ENCODE measurements around the gene ZNF496.

ZNF496 gene

DNA sequence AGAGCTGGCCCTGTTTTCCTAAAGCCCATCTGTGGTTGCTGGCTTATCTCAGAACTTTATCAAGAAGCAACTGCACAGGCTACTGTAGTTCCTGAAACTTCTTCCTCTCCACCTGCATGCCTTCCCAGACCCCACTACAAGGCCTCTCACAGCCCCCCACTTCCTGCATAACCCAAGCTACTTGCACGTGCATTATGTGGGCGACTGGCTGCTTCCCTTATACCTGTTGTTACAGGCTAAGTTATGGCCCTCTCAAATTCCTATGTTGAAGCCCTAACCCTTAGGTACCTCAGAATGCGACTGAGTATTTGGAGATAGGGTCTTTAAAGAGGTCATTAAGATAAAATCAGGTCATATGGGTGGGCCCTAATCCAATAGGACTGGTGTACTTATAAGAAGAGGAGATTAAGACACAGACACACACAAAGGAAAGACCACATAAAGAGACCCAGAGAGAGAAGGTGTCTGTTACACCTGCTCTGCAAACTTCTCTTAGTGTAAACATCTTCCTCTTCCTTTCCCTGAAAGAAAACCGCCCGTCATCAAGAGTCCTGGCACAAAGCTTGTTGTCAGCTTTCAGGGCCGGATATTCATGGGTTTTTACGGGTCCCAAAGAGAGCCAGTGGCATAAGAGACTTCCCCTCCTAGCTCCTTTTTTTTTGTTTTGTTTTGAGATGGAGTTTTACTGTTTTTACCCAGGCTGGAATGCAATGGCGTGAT is 5.1 kb downstream of the ZNF496 start:
- no peak for DNase-seq

GRCh38 chr1:247324923-247325322 is 6.7 kb downstream of the ZNF496 start:
- DNase-seq = peak in 1 of 3 experiments; percentile 47

DNA sequence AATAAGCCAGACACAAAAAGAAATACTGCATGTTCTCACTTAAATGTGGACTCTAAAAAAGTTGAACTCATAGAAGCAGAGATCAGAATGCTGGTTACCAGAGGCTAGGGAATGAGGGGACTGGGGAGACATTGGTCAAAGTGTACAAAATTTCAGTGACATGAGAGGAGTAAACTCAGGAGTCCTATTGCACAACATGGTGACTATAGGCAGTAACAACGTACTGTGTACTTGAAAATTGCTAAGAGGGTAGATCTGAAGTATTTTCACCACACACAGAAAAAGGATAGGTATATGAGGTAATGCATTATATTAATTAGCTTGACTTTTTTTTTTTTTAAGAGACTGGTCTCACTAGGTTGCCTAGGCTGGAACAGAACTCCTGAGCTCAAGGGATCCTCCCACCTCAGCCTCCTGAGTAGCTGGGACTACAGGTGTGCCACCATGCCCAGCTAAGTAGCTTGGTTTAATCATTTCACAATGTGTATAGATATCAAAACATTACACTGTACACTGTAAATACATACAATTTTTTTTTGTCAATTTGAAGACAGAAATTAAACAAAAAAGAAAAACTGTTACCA is 7.4 kb downstream of the ZNF496 start:
- DNase-seq = no peak

DNA sequence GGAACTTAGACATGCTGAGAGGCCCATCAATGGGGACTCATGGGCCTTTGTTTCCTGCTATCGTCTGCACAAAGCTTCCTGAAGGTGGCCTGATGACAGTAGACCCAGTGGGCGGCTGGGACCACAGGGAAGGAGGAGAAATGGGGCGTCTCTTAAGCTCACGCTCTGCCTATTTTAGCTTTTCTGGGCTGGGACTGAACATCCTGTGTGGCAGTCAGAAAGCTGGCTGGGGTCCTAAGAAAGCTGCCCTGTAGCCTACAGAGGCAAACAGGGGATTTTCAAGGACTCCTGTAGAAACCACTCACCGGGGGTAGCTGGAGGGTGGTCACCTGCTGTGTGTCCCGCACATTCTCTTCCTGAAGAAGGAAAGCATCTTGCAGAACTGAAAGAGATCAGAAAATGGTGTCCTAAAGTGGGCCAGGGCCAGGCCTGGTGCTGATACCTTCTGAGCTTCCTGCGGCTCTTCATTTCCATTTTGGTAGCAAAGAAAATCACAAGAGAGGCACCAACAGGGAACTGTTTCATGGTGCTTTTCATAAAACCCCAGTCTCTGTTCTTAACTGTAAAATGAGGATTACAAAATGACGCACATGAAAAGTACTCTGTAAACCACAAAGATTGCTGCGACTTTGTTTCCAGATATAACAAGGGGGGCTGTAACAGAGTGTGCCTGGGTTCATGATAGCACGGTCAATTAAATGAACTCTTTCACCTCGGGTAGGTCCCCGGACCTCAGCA is 8.6 kb downstream of the ZNF496 start:
- DNase-seq = no peak

- DNase-seq = no peak
Observed at GRCh38 chr1:247322442-247322841, 9.2 kb downstream of the ZNF496 start.

GRCh38 chr1:247317702-247318101 is 14.0 kb downstream of the ZNF496 start:
- no peak for DNase-seq

DNA sequence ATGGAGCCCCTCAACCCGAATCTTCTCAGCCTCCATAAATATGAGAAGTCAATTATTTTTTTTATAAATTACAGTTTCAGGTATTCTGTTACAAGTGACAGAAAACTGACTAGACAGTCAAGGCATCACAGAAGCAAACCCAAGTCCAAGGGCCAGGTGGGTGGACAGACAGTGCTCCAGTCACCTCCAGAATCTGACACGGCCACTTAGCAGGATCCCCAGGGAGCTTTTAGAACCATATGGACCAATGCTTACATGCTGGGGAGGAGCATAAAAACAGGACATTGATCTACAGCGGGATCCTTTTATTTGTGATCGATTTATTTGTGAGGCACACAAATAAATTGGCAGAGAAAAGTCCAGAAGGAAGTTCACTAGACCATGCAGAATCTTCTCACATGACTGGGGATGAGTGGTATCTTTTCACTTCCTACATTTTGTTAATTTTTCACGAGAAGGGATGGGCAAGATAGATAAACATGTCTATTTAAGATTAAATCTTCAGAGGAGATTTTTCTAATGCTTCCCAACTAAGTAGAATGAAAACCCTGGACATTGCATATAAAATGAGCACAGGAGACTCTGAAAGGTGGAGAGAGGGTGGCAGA is 15.0 kb downstream of the ZNF496 start:
- DNase-seq = no peak

DNA sequence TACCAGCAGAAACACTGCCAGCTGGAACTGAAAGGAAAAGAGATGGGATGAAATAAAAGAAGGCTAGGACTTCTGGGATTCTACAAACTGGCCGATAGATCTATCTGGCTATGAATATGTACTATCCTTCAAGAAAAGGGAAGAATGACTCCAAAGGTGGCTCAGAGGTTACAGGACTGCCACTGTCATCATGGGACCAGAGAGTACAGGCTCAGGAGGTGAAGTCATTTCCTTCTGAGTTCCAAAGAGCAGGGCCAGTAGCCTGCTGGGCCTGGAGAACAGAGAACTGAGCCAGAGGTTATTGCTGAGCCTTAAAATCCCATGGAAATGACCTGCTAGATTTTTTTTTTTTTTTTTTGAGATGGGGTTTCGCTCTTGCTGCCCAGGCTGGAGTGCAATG is 27.6 kb downstream of the ZNF496 start:
- DNase-seq = no peak

DNA sequence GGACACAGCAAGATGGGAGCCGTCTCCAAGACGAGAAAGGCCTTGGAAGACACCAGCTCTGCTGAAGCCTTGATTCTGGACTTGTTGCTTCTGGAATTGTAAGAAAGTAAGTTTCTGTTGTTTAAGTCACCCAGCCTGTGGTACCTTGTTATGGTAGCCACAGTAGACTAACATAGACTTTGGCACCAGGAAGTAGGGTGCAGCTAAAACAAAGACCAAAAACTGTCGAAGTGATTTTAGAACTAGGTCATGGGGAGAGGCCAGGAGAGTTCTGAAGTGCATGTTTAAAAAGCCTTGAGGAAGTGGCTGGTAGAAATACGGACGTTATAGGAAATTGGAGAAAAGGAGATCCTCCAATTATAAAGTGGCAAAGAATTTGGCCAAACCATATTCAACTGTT is 28.5 kb downstream of the ZNF496 start:
- DNase-seq = no peak

DNA sequence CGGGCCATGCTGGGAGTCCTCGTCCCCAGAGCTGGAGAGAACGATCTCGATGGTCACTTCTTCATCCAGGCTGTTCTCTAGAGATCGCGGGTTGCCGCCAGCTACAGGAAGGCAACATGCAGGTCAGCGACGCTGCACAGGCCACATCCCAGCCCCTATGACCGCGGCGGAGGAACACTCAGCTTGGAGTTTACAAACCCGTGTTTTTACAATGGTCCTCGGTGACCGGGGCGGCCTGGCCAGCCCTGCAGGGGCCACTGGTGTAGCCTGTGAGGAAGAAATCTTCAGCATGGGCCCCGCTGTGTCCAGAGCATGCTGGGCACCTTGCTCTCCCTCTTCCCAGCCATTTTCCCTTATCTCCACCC is 30.5 kb downstream of the ZNF496 start:
- no peak for DNase-seq

DNA sequence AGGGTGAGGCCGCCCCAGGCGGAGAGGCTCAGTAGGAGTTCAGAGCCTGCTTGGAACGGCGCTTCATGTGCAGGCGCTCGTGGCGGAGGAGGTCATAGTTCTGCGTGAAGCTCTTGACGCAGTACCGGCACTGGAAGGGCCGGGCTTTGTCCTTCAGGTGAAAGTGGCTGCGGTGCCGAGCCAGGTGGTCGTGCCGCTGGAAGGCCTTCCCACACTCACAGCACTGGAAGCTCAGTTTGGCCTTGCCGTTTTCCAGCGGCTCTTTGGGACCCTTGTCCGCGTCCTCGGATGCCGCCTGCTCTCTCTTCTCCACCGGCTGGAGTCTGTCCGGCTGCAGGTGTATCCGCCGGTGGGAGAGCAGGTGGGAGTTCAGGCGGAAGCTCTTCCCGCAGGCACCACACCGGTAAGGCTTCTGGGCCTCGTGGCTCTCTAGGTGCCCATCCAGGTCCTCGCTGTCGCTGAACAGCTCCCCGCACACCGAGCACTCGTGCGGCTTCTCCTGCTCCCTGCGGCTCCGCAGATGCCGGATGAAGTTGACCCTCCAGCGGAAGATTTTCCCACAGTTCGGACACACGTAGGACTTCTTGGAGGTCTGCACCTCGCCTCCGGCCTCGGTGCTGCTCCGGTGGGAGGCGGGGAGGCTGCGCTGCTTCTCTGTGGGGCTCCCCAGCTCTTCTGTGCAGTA is 31.0 kb downstream of the ZNF496 start:
- no peak for DNase-seq

- no peak for DNase-seq
Observed at GRCh38 chr1:247299723-247300381, 31.8 kb downstream of the ZNF496 start.

DNA sequence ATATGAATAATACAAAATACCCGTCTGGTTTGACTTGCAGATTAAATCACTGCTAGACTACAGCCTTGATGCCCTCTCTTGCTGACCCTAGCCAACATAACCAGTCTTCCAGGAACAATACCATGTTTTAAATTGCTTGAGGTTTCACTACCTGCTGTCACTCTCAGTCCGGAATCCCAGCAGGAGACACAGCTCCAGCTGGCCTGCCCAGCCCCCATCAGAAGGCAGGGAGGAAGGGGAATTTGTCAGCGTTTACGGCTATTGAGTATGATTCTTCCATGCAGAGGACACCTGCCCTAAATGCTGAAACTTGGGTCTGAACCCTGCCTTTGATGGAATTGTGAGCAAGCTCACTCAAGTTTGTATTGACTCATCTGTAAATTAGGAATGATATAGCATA is 33.0 kb downstream of the ZNF496 start:
- DNase-seq = peak in 1 of 3 experiments; percentile 31

DNA sequence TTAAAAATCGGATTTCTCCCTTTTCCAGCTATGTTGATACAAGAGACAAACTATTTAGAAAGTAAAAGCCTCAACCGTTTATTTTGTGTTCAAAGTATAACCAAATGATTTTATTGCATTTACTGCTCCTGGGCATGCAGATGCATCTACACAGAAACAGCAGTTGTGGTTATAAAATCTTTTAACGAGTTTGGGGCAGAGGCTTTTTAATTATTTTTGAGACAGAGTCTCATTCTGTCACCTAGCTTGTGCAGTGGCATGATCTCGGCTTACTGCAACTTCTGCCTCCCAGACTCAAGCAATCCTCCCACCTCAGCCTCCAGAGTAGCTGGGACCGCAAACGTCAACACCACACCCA is 33.6 kb downstream of the ZNF496 start:
- no peak for DNase-seq

DNA sequence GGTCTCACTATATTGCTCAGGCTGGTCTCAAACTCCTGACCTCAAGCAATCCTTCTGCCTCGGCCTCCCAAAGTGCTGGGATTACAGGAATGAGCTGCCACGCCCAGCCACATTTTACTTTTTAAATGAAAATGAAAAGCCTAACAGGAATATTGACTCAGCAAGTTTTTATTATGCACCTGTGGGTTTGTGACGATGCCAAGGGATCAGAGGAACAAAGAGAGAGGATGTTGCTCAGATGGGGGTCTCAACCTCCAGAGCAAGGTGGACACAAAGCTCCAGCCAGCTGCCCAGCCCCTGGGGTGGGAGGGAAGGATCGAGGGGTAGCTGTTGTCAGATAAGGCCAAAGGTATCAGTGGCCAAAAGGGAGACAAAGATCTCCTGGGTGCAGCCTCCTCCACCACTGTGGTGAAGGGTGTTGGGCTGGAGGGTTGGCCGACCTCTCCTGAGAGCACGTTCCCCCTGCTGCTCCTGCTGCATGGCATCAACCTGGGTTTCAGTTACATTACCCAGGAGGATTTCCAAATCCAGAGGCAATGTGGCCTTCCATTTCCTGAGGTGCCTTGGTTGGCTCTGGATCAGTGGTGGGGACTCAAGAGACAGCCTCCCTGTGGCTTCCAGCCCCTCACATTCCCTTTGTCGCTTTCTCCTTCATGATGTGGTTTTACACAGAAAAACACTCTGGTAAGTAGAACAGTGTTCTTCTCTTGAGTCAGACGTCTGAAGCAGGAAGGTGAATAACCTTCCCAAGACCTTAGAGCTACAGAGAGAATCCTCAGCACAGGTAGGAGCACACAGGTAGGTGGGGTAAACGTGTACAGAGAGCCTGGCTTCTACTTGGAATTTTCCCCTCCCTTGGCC is 34.2 kb downstream of the ZNF496 start:
- DNase-seq = no peak

DNA sequence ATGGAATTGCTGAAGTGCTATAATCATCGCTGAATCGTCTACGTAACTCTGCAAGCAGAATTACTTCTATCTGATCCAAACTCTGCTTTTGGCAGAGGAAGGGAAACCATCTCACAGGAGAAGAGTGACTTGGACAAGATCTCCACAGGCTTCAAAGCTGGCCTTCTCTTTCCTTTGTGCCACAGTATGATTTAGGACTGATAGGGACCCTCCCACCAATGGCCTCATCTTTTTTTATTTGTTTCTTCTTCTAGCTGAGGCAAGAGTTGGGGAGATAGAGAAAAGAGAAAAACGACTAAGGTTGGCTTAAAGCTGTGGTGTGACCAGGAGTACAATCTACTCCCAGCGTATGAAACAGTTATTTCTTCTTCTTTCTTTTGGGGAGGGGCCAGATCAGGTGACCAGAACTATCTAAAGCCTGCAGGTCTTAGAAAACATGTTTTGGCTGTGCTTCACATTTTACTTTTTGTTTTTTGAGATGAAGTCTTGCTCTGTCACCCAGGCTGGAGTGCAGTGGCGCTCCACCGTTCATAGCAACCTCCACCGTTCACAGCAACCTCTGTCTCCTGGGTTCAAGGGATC is 35.0 kb downstream of the ZNF496 start:
- no peak for DNase-seq

GRCh38 chr1:247295746-247296145 is 35.9 kb downstream of the ZNF496 start:
- DNase-seq = no peak

- no peak for DNase-seq
Observed at GRCh38 chr1:247295274-247295684, 36.4 kb downstream of the ZNF496 start.

GRCh38 chr1:247294282-247294681 is 37.4 kb downstream of the ZNF496 start:
- DNase-seq = no peak

DNA sequence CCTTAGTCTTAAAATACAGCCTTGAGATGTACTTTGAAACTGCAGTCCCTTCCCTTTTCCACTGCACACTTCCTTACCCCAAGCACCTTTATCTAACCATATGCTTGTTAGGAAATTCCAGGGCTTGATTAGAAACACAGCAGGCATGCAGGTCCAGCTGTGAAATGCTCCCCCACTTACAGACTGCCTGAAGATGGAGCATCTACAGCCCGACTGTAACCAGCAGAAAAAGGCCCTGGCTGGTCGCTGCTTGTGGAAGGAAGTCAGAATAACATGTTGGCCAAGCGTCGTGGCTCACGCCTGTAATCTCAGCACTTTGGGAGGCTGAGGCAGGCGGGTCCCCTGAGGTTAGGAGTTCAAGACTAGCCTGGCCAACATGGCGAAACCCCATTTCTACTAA is 38.6 kb downstream of the ZNF496 start:
- no peak for DNase-seq

GRCh38 chr1:247291833-247292561 is 39.7 kb downstream of the ZNF496 start:
- DNase-seq = no peak
